ENCODE data around the gene SAMMSON. TPM values are rescaled to one million over a fixed set of nuclear protein-coding genes. Genes with fewer than 3 reads are reported as not detected.

SAMMSON gene
- total and polyA plus RNA-seq, 2 donors (not counting 1 experiment from before 2014, with no cell fraction given): under 0.01 TPM; not detected in 1

- no peaks in the 10 kb centered on the region for H3K36me3 ChIP-seq (ENCODE audit: control insufficient read depth, insufficient read depth, low read length)
- no peak overlapping the region for H3K9ac ChIP-seq (ENCODE audit: insufficient read depth, low read length)
- H3K9me3 ChIP-seq (ENCODE audit: control insufficient read depth, insufficient read depth, low read depth, low read length): no peaks in the 10 kb centered on the region
- H3K4me3 ChIP-seq (replicated peaks in 1 of 4; ENCODE audit: control extremely low read depth in 1 of 4, insufficient read depth in 1 of 4, low read depth in 3 of 4, low read length in 4 of 4): no peak overlapping the region
- no peak overlapping the region for H3K27ac ChIP-seq (ENCODE audit: insufficient read depth, low read length)
- H3K4me2 ChIP-seq (ENCODE audit: extremely low read depth, insufficient read depth, low read length): no peak overlapping the region
- no peaks in the 10 kb centered on the region for H3K4me1 ChIP-seq (ENCODE audit: control insufficient read depth, extremely low read depth, insufficient read depth, low read length)
- no peak overlapping the region for H2AFZ ChIP-seq (ENCODE audit: low read length)
- no peaks in the 10 kb centered on the region for H4K20me1 ChIP-seq (ENCODE audit: control insufficient read depth, extremely low read depth, insufficient read depth, low read length)
- H3K27me3 ChIP-seq (ENCODE audit: control insufficient read depth, insufficient read depth, low read length): no peaks in the 10 kb centered on the region
- peak in 1 of 2 donors; percentile 57 for DNase-seq (ENCODE audit: low read depth in 2 of 2)
- no peak for TF ChIP-seq CTCF (conservative IDR thresholded peaks at IDR 0.05 in 1 of 2, IDR thresholded peaks at IDR 0.05 in 1 of 2; ENCODE audit: low read depth in 1 of 2, low read length in 2 of 2)
- no peaks in the 10 kb centered on the region for H3K79me2 ChIP-seq (ENCODE audit: control insufficient read depth, insufficient read depth, low read length)
Observed at GRCh38 chr3:70078778-70079177, 79.2 kb downstream of the SAMMSON start.

GRCh38 chr3:70085613-70086012 lies 86.1 kb downstream of the SAMMSON start:
- DNase-seq (ENCODE audit: low read depth in 2 of 2): no peak
- H3K4me3 ChIP-seq (replicated peaks in 1 of 4; ENCODE audit: control extremely low read depth in 1 of 4, insufficient read depth in 1 of 4, low read depth in 3 of 4, low read length in 4 of 4): no peak overlapping the region
- no peaks in the 10 kb centered on the region for H3K79me2 ChIP-seq (ENCODE audit: control insufficient read depth, insufficient read depth, low read length)
- H3K27me3 ChIP-seq (ENCODE audit: control insufficient read depth, insufficient read depth, low read length): no peaks in the 10 kb centered on the region
- H3K27ac ChIP-seq (ENCODE audit: insufficient read depth, low read length): no peak overlapping the region
- TF ChIP-seq CTCF (conservative IDR thresholded peaks at IDR 0.05 in 1 of 2, IDR thresholded peaks at IDR 0.05 in 1 of 2; ENCODE audit: low read depth in 1 of 2, low read length in 2 of 2) (no peak), EZH2 (IDR thresholded peaks at IDR 0.05; ENCODE audit: low read length, missing control alignments) (no peak)
- H3K9me3 ChIP-seq (ENCODE audit: control insufficient read depth, insufficient read depth, low read depth, low read length): no peaks in the 10 kb centered on the region
- no peaks in the 10 kb centered on the region for H4K20me1 ChIP-seq (ENCODE audit: control insufficient read depth, extremely low read depth, insufficient read depth, low read length)
- no peaks in the 10 kb centered on the region for H3K36me3 ChIP-seq (ENCODE audit: control insufficient read depth, insufficient read depth, low read length)
- no peak overlapping the region for H3K4me2 ChIP-seq (ENCODE audit: extremely low read depth, insufficient read depth, low read length)
- H2AFZ ChIP-seq (ENCODE audit: low read length): no peak overlapping the region
- no peak overlapping the region for H3K9ac ChIP-seq (ENCODE audit: insufficient read depth, low read length)
- H3K4me1 ChIP-seq (ENCODE audit: control insufficient read depth, extremely low read depth, insufficient read depth, low read length): no peaks in the 10 kb centered on the region

- no peak overlapping the region for H2AFZ ChIP-seq (ENCODE audit: low read length)
- no peak overlapping the region for H3K27ac ChIP-seq (ENCODE audit: insufficient read depth, low read length)
- H3K4me2 ChIP-seq (ENCODE audit: extremely low read depth, insufficient read depth, low read length): no peak overlapping the region
- H3K9ac ChIP-seq (ENCODE audit: insufficient read depth, low read length): no peak overlapping the region
- no peaks in the 10 kb centered on the region for H3K4me1 ChIP-seq (ENCODE audit: control insufficient read depth, extremely low read depth, insufficient read depth, low read length)
- H3K27me3 ChIP-seq (ENCODE audit: control insufficient read depth, insufficient read depth, low read length): no peaks in the 10 kb centered on the region
- H4K20me1 ChIP-seq (ENCODE audit: control insufficient read depth, extremely low read depth, insufficient read depth, low read length): no peaks in the 10 kb centered on the region
- H3K79me2 ChIP-seq (ENCODE audit: control insufficient read depth, insufficient read depth, low read length): no peaks in the 10 kb centered on the region
- no peaks in the 10 kb centered on the region for H3K36me3 ChIP-seq (ENCODE audit: control insufficient read depth, insufficient read depth, low read length)
- TF ChIP-seq EZH2 (IDR thresholded peaks at IDR 0.05; ENCODE audit: low read length, missing control alignments) (no peak), CTCF (conservative IDR thresholded peaks at IDR 0.05 in 1 of 2, IDR thresholded peaks at IDR 0.05 in 1 of 2; ENCODE audit: low read depth in 1 of 2, low read length in 2 of 2) (no peak)
- H3K9me3 ChIP-seq (ENCODE audit: control insufficient read depth, insufficient read depth, low read depth, low read length): no peaks in the 10 kb centered on the region
- no peak for DNase-seq (ENCODE audit: low read depth in 2 of 2)
- H3K4me3 ChIP-seq (replicated peaks in 1 of 4; ENCODE audit: control extremely low read depth in 1 of 4, insufficient read depth in 1 of 4, low read depth in 3 of 4, low read length in 4 of 4): no peak overlapping the region
Observed at GRCh38 chr3:70086336-70086735, 86.8 kb downstream of the SAMMSON start.

Data from fibroblast of lung (primary cell).